HG02840 (cell line): ENCODE results near the gene CD58.

Source experiments
- ATAC-seq: cut with Tn5 transposase; IDR thresholded peaks from one replicate; pipeline ENCODE4 v1.9.1; 2021; ENCODE audit warnings: mild to moderate bottlenecking, moderate library complexity, moderate number of reproducible peaks; ENCODE audit not compliant: unreplicated experiment, low FRiP score

CD58 gene

GRCh38 chr1:116477429-116477828 is 93.4 kb downstream of the CD58 start:
- no peak for ATAC-seq

DNA sequence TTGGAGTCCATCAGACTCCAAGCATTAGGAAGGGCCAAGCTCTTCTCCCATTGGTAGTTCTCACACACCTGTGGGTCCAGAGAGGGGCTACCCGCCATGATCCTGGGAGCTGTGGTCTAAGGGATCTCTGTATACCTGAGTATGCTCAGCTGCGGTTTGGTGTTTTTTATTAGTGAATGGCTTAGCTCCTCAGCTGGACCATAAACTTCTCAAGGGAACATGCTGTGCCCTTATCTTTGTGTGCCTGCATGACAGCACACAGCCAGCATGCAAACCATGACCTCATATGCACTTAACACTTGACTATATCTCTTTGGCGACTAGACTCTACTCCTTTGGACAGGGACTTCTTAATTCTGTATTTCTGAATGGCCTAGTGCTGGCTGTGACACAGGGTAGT is 94.5 kb downstream of the CD58 start:
- no peak for ATAC-seq

GRCh38 chr1:116475850-116476218 is 95.0 kb downstream of the CD58 start:
- ATAC-seq, result no peak

DNA sequence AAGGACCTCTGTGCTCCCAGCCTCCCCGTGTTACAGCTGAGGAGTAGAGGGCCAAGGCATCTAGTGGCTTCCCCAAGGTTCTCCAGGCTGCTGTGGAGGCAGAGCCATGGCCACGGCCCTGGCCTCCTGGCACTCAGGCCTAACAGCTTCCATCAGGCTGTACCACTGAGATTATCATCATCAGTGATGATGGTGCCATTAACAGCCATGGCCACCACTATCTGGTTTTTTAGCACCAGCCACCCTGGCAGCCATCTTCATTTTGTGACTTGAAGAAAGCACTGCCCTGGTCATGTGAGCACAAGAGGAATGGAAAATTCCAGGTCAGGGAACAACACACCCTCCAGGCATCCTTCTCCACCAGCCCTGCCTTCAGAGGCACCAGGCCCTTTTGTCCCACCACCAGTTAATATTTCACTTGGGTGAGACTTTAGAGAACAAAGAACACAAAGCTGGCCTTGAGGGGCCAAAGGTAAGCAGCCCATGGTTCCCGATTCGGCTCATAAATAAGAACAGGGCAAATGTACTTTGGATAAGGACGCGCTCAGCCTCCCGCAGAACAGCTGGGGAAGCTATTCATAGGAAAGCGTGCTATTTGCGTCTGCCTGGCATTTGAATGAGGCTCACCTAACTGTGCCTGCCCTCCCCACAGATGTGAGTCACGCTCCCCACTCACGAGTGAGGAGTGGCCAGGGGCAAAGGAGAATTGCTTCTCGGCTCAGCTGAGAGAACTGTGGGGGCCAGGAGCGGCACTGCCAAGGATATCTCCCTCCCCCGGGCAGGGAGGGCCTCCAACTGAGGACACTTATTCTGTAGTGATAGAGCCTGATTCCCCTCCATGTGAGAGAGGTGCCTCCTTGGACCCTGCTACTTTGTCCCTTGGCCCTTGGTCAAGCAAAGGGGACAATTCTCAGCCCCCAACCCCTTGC is 95.6 kb downstream of the CD58 start:
- ATAC-seq, result no peak

GRCh38 chr1:116472431-116472961 is 98.3 kb downstream of the CD58 start:
- ATAC-seq, result no peak

- ATAC-seq, result no peak
Observed at GRCh38 chr1:116471241-116471640, 99.6 kb downstream of the CD58 start.

- no peak for ATAC-seq
Observed at GRCh38 chr1:116470671-116471070, 100.2 kb downstream of the CD58 start.

- no peak for ATAC-seq
Observed at GRCh38 chr1:116466810-116467557, 103.8 kb downstream of the CD58 start.

DNA sequence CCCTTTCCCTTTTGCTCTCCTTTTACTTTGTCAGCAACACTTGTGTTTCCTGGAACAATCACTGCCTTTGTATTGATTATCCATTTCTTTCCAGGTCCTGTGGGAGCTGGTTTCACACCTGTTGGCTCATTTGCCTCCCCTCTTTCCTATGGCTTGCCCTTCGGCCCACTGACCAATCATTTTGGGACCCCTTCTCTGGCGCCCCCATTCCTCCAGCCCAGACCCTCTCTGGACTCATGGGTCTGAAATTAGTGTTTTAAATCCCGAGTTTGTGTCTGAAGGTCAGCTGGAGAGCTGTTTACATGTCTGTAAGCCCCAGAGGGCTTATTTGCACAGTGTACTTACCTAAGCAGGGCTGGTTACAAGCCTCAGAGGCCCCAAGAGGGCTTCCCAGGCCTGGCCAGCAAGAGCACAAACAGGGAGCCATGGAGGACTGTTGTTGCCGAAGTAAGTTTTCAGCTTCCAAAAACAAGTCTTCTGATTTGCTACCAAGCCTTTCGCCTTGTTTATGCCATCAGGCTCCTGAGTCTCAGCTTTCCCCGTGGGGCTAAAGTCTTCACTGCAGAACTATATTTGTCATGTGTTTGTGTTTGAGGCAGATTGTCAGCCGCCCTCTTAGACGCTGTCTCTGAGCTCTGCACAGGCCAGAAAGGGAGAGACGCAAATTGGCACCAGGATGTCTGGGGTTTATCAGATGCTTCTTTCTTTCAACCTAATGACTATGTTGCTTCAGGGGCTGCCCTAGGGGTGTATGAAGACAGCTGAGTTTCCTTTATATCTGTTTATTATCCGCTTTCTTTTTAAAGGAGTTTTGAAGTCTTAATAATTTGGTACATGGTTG is 104.8 kb downstream of the CD58 start:
- ATAC-seq, result no peak

DNA sequence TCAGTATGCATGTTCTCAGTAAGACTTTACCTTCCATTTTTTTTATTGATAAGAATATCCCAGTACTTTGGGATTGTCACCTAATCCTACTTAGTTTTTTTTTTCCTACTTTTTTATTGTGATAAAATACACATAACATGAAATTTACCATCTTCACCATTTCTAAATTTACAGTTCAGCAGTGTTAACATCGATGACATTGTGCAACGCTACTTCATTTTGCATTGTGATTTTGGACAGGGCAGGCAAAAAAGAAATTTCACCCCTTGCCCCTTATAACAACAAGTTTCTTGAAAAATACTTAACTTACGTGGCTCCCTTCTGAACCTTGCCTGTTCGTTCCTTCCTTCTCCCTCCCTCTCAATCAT is 105.4 kb downstream of the CD58 start:
- ATAC-seq, result no peak
